C1 segment of cervical spinal cord (tissue), 14 donors: ENCODE measurements around the gene LCK.
A peak's percentile ranks its signal among the peaks of the same experiment; 100 is the strongest.

ENCODE experiments used
- DNase-seq, 14 donors: peaks; one replicate each; lab custom pipeline; 2025; lab: John Stamatoyannopoulos, UW

LCK gene

GRCh38 chr1:32318127-32318869 lies 67.2 kb downstream of the LCK start:
- no peak for DNase-seq

- DNase-seq: no peak
Observed at GRCh38 chr1:32321712-32322291, 70.7 kb downstream of the LCK start.

- no peak for DNase-seq
Observed at GRCh38 chr1:32327204-32327603, 76.1 kb downstream of the LCK start.

- no peak for DNase-seq
Observed at GRCh38 chr1:32329931-32330466, 78.9 kb downstream of the LCK start.

GRCh38 chr1:32330558-32331151 lies 79.6 kb downstream of the LCK start:
- DNase-seq: no peak

- no peak for DNase-seq
Observed at GRCh38 chr1:32331549-32331948, 80.5 kb downstream of the LCK start.

- DNase-seq: peak in 9 of 14 donors; percentile 12 to 61 (median 39)
Observed at GRCh38 chr1:32332290-32333079, 81.4 kb downstream of the LCK start.

- DNase-seq: no peak
Observed at GRCh38 chr1:32333251-32333963, 82.3 kb downstream of the LCK start.

GRCh38 chr1:32334274-32334861 lies 83.3 kb downstream of the LCK start:
- peak in 2 of 14 donors; percentile 35 to 46 for DNase-seq

- DNase-seq: peak in 9 of 14 donors; percentile 27 to 76 (median 38)
Observed at GRCh38 chr1:32334864-32335534, 83.9 kb downstream of the LCK start.

- DNase-seq: no peak
Observed at GRCh38 chr1:32335535-32335789, 84.4 kb downstream of the LCK start.
